HEK293 (cell line): ENCODE measurements around the gene MRPL47.

Source experiments
- BCL11B ChIP-seq: fragments of 450-650 bp; formaldehyde crosslinking; IDR thresholded peaks from 2 replicates; pipeline ENCODE4 v1.5.1; 2016; ENCODE audit warnings: low read depth, missing biosample characterization, missing genetic modification characterization
- KLF7 ChIP-seq: fragments of 450-650 bp; formaldehyde crosslinking; IDR thresholded peaks from 2 replicates; pipeline ENCODE4 v1.5.1; 2016; ENCODE audit warnings: missing biosample characterization, missing genetic modification characterization, borderline replicate concordance
- KLF8 ChIP-seq: fragments of 450-650 bp; formaldehyde crosslinking; IDR thresholded peaks from 2 replicates; pipeline ENCODE4 v1.5.1; 2016; ENCODE audit warnings: missing biosample characterization, missing genetic modification characterization
- MZF1 ChIP-seq: fragments of 450-650 bp; formaldehyde crosslinking; IDR thresholded peaks from 2 replicates; pipeline ENCODE4 v1.5.1; 2017; ENCODE audit warnings: missing biosample characterization, missing genetic modification characterization, borderline replicate concordance
- REPIN1 ChIP-seq: fragments of 450-650 bp; formaldehyde crosslinking; IDR thresholded peaks from 2 replicates; pipeline ENCODE4 v1.5.1; 2017; ENCODE audit warnings: missing biosample characterization, missing genetic modification characterization, low read depth
- SCRT1 ChIP-seq: fragments of 450-650 bp; formaldehyde crosslinking; IDR thresholded peaks from 2 replicates; pipeline ENCODE4 v1.5.1; 2016; ENCODE audit warnings: missing biosample characterization, missing genetic modification characterization, borderline replicate concordance
- SCRT2 ChIP-seq: fragments of 450-650 bp; formaldehyde crosslinking; IDR thresholded peaks from 2 replicates; pipeline ENCODE4 v1.5.1; 2016; ENCODE audit warnings: missing biosample characterization, missing genetic modification characterization
- YY1 ChIP-seq: fragments of 450-650 bp; formaldehyde crosslinking; IDR thresholded peaks from 2 replicates; pipeline ENCODE4 v1.5.1; 2018; ENCODE audit warnings: missing biosample characterization, missing genetic modification characterization
- ZBTB1 ChIP-seq: fragments of 450-650 bp; formaldehyde crosslinking; IDR thresholded peaks from 2 replicates; pipeline ENCODE4 v1.5.1; 2016; ENCODE audit warnings: missing biosample characterization, missing genetic modification characterization
- ZBTB20 ChIP-seq: fragments of 450-650 bp; formaldehyde crosslinking; IDR thresholded peaks from 2 replicates; pipeline ENCODE4 v1.5.1; 2016; ENCODE audit warnings: missing biosample characterization, missing genetic modification characterization
- ZBTB21 ChIP-seq: fragments of 450-650 bp; formaldehyde crosslinking; IDR thresholded peaks from 2 replicates; pipeline ENCODE4 v1.5.1; 2017; ENCODE audit warnings: missing biosample characterization, missing genetic modification characterization
- ZBTB7A ChIP-seq: fragments of 450-650 bp; formaldehyde crosslinking; IDR thresholded peaks from 2 replicates; pipeline ENCODE4 v1.5.1; 2016; ENCODE audit warnings: low read depth, missing biosample characterization, missing genetic modification characterization
- ZFHX2 ChIP-seq: fragments of 450-650 bp; formaldehyde crosslinking; conservative IDR thresholded peaks from 2 replicates; pipeline ENCODE4 v1.5.1; 2016; ENCODE audit warnings: missing biosample characterization, missing genetic modification characterization
- ZFP3 ChIP-seq: fragments of 450-650 bp; formaldehyde crosslinking; IDR thresholded peaks from 2 replicates; pipeline ENCODE4 v1.5.1; 2016; ENCODE audit warnings: low read depth, missing biosample characterization, missing genetic modification characterization
- ZNF132 ChIP-seq: fragments of 450-650 bp; formaldehyde crosslinking; IDR thresholded peaks from 2 replicates; pipeline ENCODE4 v1.5.1; 2017; ENCODE audit warnings: missing biosample characterization, missing genetic modification characterization, borderline replicate concordance
- ZNF2 ChIP-seq: fragments of 450-650 bp; formaldehyde crosslinking; IDR thresholded peaks from 2 replicates; pipeline ENCODE4 v1.5.1; 2016; ENCODE audit warnings: missing biosample characterization, missing genetic modification characterization
- ZNF211 ChIP-seq: fragments of 450-650 bp; formaldehyde crosslinking; IDR thresholded peaks from 2 replicates; pipeline ENCODE4 v1.5.1; 2016; ENCODE audit warnings: low read depth, missing biosample characterization, missing genetic modification characterization
- ZNF23 ChIP-seq: fragments of 450-650 bp; formaldehyde crosslinking; IDR thresholded peaks from 2 replicates; pipeline ENCODE4 v1.5.1; 2016; ENCODE audit warnings: missing biosample characterization, missing genetic modification characterization, borderline replicate concordance
- ZNF292 ChIP-seq: fragments of 450-650 bp; formaldehyde crosslinking; IDR thresholded peaks from 2 replicates; pipeline ENCODE4 v1.5.1; 2016; ENCODE audit warnings: low read depth, missing biosample characterization, missing genetic modification characterization, borderline replicate concordance
- ZNF324 ChIP-seq: fragments of 450-650 bp; formaldehyde crosslinking; IDR thresholded peaks from 2 replicates; pipeline ENCODE4 v1.5.1; 2016; ENCODE audit warnings: missing biosample characterization, missing genetic modification characterization
- ZNF335 ChIP-seq: fragments of 450-650 bp; formaldehyde crosslinking; conservative IDR thresholded peaks from 2 replicates; pipeline ENCODE4 v1.5.1; 2016; ENCODE audit warnings: missing biosample characterization, missing genetic modification characterization
- ZNF433 ChIP-seq: fragments of 450-650 bp; formaldehyde crosslinking; IDR thresholded peaks from 2 replicates; pipeline ENCODE4 v1.5.1; 2016; ENCODE audit warnings: missing biosample characterization, missing genetic modification characterization, low read depth
- ZNF561 ChIP-seq: fragments of 450-650 bp; IDR thresholded peaks from 2 replicates; pipeline ENCODE4 v1.5.1; 2018; ENCODE audit warnings: missing biosample characterization, missing genetic modification characterization, borderline replicate concordance
- ZNF654 ChIP-seq: fragments of 450-650 bp; formaldehyde crosslinking; IDR thresholded peaks from 2 replicates; pipeline ENCODE4 v1.5.1; 2016; ENCODE audit warnings: low read depth, missing biosample characterization, missing genetic modification characterization
- ZNF768 ChIP-seq: fragments of 450-650 bp; formaldehyde crosslinking; IDR thresholded peaks from 2 replicates; pipeline ENCODE4 v1.5.1; 2018; ENCODE audit warnings: missing biosample characterization, mild to moderate bottlenecking, missing genetic modification characterization
- ZNF792 ChIP-seq: fragments of 450-650 bp; formaldehyde crosslinking; IDR thresholded peaks from 2 replicates; pipeline ENCODE4 v1.5.1; 2016; ENCODE audit warnings: missing biosample characterization, missing genetic modification characterization
- ZXDB ChIP-seq: fragments of 450-650 bp; formaldehyde crosslinking; IDR thresholded peaks from 2 replicates; pipeline ENCODE4 v1.5.1; 2016; ENCODE audit warnings: missing biosample characterization, missing genetic modification characterization
- TF ChIP-seq, protein P1 (sequence below): fragments of 450-650 bp; formaldehyde crosslinking; conservative IDR thresholded peaks from 2 replicates; pipeline ENCODE4 v1.5.1; 2016; ENCODE audit warnings: low read depth, missing biosample characterization, missing genetic modification characterization
- TF ChIP-seq, protein P2 (sequence below): fragments of 450-650 bp; formaldehyde crosslinking; IDR thresholded peaks from 2 replicates; pipeline ENCODE4 v1.5.1; 2016; ENCODE audit warnings: missing biosample characterization, missing genetic modification characterization
- TF ChIP-seq, protein P3 (sequence below): sonication (generic); formaldehyde crosslinking; IDR thresholded peaks from 2 replicates; pipeline ENCODE4 v1.8.1; 2022; ENCODE audit warnings: mild to moderate bottlenecking, moderate library complexity, missing genetic modification reagents
- TF ChIP-seq, protein P4 (sequence below): fragments of 450-650 bp; formaldehyde crosslinking; IDR thresholded peaks from 2 replicates; pipeline ENCODE4; 2016; ENCODE audit warnings: missing biosample characterization, missing genetic modification characterization

Gene MRPL47

DNA sequence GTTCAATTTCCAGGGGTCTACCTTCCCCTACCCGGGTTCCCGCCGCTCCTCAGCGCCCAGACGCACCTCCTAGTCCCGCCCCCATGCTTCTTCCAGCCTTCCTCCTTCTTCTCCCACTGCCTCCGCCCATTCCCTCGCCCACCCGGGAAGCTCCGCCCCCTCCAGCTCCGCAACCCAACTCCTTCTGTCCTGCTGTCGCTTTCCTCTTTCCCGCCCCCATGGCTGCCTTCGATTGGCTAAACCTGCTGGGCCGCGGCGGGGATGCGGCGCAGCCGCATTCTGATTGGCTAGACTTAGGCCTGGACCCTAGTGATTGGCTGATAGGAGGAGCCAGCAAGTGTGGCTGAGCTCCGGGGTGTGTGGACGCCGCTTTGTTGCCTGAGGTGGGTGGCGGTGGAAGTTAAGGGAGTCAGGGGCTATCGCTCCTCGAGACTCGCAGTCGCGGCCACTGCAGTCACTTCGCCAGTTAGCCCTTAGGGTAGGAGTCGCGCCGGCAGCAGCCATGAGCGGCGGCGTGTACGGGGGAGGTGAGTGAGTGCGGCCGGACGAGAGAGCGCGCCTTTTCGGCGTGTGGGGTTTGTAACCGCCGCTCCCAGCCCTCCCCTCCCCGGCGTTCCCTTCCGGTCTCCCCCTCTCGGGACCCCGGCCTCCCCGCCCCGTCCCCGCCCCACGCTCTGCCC, 41.7 kb downstream of the MRPL47 start, which contains the start of gene ACTL6A (continued):
- TF ChIP-seq BCL11B (tag by site-specific recombination) (peak; percentile 63; the same call in 1 of the 2 replicates), ZNF2 (tag by site-specific recombination) (peak; percentile 73; the same call in 1 of the 2 replicates), ZNF132 (tag by site-specific recombination) (no peak), ZNF792 (tag by site-specific recombination) (no peak), SCRT2 (tag by site-specific recombination) (no peak), ZNF561 (peak; percentile 100), ZBTB20 (tag by site-specific recombination) (peak; percentile 91), ZFHX2 (tag by site-specific recombination) (peak; percentile 99), ZNF23 (no peak), ZBTB21 (0 out of 2 replicates have a peak, but pooled peaks have one; percentile 15), KLF7 (no peak), ZNF324 (0 out of 2 replicates have a peak, but pooled peaks have one; percentile 40), ZNF211 (tag by site-specific recombination) (no peak), MZF1 (tag by site-specific recombination) (no peak), ZNF292 (tag by site-specific recombination) (no peak), ZBTB7A (no peak), ZNF768 (tag by site-specific recombination) (no peak), ZNF433 (tag by site-specific recombination) (no peak), KLF8 (tag by site-specific recombination) (peak; percentile 91), ZNF335 (peak; percentile 93), REPIN1 (tag by site-specific recombination) (peak; percentile 48; the same call in 1 of the 2 replicates), SCRT1 (tag by site-specific recombination) (no peak), ZBTB1 (tag by site-specific recombination) (no peak), ZFP3 (tag by site-specific recombination) (no peak), ZNF654 (tag by site-specific recombination) (no peak), ZXDB (tag by site-specific recombination) (peak; percentile 68), YY1 (tag by site-specific recombination) (no peak)
- TF ChIP-seq, protein P1, sequence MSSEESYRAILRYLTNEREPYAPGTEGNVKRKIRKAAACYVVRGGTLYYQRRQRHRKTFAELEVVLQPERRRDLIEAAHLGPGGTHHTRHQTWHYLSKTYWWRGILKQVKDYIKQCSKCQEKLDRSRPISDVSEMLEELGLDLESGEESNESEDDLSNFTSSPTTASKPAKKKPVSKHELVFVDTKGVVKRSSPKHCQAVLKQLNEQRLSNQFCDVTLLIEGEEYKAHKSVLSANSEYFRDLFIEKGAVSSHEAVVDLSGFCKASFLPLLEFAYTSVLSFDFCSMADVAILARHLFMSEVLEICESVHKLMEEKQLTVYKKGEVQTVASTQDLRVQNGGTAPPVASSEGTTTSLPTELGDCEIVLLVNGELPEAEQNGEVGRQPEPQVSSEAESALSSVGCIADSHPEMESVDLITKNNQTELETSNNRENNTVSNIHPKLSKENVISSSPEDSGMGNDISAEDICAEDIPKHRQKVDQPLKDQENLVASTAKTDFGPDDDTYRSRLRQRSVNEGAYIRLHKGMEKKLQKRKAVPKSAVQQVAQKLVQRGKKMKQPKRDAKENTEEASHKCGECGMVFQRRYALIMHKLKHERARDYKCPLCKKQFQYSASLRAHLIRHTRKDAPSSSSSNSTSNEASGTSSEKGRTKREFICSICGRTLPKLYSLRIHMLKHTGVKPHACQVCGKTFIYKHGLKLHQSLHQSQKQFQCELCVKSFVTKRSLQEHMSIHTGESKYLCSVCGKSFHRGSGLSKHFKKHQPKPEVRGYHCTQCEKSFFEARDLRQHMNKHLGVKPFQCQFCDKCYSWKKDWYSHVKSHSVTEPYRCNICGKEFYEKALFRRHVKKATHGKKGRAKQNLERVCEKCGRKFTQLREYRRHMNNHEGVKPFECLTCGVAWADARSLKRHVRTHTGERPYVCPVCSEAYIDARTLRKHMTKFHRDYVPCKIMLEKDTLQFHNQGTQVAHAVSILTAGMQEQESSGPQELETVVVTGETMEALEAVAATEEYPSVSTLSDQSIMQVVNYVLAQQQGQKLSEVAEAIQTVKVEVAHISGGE = peak; percentile 86
- TF ChIP-seq, protein P2, sequence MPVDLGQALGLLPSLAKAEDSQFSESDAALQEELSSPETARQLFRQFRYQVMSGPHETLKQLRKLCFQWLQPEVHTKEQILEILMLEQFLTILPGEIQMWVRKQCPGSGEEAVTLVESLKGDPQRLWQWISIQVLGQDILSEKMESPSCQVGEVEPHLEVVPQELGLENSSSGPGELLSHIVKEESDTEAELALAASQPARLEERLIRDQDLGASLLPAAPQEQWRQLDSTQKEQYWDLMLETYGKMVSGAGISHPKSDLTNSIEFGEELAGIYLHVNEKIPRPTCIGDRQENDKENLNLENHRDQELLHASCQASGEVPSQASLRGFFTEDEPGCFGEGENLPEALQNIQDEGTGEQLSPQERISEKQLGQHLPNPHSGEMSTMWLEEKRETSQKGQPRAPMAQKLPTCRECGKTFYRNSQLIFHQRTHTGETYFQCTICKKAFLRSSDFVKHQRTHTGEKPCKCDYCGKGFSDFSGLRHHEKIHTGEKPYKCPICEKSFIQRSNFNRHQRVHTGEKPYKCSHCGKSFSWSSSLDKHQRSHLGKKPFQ = no peak
- TF ChIP-seq, protein P3, sequence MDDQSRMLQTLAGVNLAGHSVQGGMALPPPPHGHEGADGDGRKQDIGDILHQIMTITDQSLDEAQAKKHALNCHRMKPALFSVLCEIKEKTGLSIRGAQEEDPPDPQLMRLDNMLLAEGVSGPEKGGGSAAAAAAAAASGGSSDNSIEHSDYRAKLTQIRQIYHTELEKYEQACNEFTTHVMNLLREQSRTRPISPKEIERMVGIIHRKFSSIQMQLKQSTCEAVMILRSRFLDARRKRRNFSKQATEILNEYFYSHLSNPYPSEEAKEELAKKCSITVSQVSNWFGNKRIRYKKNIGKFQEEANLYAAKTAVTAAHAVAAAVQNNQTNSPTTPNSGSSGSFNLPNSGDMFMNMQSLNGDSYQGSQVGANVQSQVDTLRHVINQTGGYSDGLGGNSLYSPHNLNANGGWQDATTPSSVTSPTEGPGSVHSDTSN (CRISPR knock-in tag) = no peak
- TF ChIP-seq, protein P4, sequence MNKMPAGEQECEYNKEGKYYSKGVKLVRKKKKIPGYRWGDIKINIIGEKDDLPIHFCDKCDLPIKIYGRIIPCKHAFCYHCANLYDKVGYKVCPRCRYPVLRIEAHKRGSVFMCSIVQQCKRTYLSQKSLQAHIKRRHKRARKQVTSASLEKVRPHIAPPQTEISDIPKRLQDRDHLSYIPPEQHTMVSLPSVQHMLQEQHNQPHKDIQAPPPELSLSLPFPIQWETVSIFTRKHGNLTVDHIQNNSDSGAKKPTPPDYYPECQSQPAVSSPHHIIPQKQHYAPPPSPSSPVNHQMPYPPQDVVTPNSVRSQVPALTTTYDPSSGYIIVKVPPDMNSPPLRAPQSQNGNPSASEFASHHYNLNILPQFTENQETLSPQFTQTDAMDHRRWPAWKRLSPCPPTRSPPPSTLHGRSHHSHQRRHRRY (tag by site-specific recombination) = no peak
